GM12873 (cell line): ENCODE data around the gene RALGPS2.

Experiments used
- TF ChIP-seq, protein P1 (sequence below): IDR thresholded peaks from 2 replicates; pipeline ENCODE4 v1.5.1; 2012; ENCODE audit warnings: low read depth, mild to moderate bottlenecking, moderate library complexity, low read length, control low read depth; ENCODE audit not compliant: insufficient read depth; ENCODE audit errors: missing control alignments

The RALGPS2 gene, protein sequence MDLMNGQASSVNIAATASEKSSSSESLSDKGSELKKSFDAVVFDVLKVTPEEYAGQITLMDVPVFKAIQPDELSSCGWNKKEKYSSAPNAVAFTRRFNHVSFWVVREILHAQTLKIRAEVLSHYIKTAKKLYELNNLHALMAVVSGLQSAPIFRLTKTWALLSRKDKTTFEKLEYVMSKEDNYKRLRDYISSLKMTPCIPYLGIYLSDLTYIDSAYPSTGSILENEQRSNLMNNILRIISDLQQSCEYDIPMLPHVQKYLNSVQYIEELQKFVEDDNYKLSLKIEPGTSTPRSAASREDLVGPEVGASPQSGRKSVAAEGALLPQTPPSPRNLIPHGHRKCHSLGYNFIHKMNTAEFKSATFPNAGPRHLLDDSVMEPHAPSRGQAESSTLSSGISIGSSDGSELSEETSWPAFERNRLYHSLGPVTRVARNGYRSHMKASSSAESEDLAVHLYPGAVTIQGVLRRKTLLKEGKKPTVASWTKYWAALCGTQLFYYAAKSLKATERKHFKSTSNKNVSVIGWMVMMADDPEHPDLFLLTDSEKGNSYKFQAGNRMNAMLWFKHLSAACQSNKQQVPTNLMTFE

DNA sequence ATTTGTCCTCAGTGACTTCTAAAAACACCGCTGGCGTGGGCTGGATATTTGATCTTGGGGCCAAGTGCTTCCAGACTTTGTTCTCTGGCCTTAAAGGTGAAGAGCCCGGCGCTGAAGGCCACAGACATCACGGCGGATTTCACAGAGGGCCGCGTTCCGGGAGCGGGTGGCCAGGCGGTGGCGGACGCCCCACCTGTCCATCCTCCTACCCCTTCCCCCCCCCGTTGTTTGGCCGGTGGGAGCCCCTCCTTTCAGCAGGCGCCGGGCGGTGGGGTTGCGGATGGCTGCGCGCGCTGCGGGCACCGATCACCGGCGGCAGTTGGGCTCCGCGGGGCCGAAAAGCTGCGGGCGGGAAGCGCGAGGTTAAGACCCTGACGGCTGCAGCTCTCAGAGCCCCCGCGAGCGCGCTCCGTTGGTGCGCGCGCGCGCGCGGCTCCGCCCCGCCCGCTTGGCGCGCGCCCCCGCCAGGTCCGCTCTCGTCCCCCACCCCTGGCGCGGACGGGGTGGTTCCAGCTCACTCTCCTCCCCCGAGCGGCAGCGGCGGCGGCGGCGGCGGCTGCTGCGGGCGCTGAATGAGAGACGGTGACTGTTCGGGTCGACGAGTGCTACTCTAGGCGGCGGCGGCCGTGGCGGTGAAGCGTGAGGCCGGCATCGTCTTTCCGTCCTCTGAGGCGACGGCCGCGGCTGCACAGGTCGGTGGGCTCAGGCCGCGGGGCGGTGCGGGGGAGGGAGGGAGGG lies at the start of gene RALGPS2:
RALGPS2 (plus strand) TSS at position 517 of the 738 bp plus-strand sequence. CDS start 51,521 bp downstream, outside the sequence.
- TF ChIP-seq, protein P1, sequence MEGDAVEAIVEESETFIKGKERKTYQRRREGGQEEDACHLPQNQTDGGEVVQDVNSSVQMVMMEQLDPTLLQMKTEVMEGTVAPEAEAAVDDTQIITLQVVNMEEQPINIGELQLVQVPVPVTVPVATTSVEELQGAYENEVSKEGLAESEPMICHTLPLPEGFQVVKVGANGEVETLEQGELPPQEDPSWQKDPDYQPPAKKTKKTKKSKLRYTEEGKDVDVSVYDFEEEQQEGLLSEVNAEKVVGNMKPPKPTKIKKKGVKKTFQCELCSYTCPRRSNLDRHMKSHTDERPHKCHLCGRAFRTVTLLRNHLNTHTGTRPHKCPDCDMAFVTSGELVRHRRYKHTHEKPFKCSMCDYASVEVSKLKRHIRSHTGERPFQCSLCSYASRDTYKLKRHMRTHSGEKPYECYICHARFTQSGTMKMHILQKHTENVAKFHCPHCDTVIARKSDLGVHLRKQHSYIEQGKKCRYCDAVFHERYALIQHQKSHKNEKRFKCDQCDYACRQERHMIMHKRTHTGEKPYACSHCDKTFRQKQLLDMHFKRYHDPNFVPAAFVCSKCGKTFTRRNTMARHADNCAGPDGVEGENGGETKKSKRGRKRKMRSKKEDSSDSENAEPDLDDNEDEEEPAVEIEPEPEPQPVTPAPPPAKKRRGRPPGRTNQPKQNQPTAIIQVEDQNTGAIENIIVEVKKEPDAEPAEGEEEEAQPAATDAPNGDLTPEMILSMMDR: no peak

DNA sequence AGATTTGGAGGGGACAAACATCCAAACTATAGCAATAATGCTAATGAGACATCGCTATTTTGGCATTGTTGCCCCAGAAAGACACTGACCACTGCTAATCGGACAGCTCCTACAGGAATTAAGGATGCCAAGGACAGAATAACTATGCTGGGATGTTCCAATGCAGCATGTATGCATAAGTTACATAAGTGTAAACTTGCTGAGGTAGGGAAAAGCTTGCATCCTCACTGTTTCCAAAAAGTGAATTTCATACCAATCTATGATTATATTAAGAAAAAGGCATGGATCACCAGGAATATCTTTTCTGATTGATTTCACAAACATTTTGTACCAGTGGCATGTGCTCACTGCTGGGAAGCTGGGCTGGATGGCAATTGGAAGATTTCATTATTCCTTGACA lies 45.8 kb upstream of the RALGPS2 start:
- TF ChIP-seq, protein P1: no peak

DNA sequence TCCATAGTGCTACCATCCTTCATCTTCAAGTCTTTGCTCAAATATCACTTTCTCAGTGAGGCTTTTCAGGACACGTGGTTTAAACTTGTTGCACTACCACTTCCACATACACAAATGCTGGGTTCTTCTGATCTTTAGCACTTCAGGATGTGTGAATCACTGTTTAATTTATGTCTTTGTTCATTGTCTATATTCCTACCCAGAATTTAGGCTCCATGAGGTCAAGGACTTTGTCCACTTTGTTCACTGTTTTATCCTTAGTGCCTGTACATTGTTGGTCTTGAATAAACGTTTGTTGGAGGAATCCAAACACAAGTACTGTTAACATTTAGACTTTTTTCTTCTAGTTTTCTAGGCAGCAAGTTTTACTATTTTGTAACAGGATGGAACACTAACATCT lies 42.6 kb upstream of the RALGPS2 start:
- TF ChIP-seq, protein P1: no peak

DNA sequence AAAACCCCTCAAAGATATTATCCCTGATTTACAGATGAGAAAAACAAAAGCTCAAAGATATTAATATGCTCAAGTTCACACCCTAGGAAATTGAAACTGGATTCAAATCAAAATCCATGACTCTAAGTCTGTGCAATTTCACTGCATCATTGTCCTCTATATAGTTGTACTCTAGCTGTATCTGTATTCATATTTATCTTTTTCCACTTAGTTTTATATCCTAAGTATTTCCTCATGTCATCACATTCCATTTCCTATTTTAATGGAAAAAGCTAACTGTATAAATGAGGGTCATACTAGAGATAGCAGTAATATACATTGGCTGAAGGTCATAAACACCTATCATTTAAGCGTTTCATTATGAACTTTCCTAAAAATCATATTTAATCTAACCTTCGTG lies 42.2 kb upstream of the RALGPS2 start:
- TF ChIP-seq, protein P1: no peak

DNA sequence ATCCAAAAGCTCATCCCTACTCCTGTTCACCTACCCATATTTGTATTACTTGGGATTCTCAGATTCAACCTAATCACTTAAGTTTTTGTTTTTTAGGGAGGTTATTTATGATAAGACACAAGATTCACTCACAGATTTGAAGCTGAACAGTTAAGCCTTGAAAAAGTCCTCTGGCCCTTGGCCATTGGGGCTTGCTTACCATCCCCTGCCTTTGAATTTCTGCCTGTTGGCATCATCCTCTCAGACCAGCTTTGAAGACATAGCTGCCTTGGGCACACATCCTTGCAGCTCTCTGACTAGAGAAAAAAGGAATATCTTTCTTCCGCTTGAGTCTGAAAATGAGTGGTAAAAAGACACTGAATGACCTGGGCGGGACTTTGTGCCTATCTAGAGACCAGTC lies 41.8 kb upstream of the RALGPS2 start:
- TF ChIP-seq, protein P1: no peak

DNA sequence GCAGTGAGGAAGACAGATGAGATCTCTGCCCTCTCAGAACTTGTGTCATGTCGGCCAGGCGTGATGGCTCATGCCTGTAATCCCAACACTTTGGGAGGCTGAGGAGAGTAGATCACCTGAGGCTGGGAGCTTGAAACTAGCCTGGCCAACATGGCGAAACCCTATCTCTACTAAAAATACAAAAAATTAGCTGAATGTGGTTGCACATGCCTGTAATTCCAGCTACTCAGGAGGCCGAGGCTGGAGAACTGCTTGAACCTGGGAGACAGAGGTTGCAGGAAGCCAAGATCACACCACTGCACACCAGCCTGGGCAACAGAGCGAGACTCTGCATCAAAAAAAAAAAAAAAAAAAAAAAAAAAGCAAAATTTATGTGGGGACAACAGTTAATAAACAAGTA lies 40.9 kb upstream of the RALGPS2 start:
- TF ChIP-seq, protein P1: no peak

DNA sequence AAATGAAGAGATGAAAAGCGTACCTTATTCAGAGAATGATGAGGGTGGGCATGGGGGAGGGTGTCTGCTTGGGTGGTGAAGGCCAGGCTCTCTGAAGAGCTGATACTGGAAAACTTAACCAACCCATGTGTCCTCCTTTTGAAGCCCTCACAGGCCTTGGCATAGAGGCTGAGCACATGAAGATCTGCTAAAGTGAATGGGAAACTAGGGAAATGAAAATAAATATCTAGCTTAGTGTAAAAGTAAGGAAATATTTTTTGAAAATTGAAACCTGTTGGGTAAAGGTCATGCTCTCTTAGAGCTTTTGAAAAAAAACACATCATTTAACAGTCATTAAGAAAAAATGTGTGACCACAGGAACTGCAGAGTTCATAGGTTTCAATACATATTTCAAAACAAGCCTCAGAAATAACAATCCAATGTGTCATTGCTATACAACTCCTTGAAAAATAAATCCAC lies 40.5 kb upstream of the RALGPS2 start:
- TF ChIP-seq, protein P1: no peak
